Measurements from ENCODE around the gene RBPJL.

GRCh38 chr20:45340236-45340847 lies 33.7 kb downstream of the RBPJL start:
- TF ChIP-seq, protein P1, sequence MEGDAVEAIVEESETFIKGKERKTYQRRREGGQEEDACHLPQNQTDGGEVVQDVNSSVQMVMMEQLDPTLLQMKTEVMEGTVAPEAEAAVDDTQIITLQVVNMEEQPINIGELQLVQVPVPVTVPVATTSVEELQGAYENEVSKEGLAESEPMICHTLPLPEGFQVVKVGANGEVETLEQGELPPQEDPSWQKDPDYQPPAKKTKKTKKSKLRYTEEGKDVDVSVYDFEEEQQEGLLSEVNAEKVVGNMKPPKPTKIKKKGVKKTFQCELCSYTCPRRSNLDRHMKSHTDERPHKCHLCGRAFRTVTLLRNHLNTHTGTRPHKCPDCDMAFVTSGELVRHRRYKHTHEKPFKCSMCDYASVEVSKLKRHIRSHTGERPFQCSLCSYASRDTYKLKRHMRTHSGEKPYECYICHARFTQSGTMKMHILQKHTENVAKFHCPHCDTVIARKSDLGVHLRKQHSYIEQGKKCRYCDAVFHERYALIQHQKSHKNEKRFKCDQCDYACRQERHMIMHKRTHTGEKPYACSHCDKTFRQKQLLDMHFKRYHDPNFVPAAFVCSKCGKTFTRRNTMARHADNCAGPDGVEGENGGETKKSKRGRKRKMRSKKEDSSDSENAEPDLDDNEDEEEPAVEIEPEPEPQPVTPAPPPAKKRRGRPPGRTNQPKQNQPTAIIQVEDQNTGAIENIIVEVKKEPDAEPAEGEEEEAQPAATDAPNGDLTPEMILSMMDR (CRISPR knock-in tag; IDR thresholded peaks at IDR 0.05): no peak
- TF ChIP-seq ADNP (CRISPR knock-in tag; IDR thresholded peaks at IDR 0.05) (peak; percentile 99), ZNF282 (IDR thresholded peaks at IDR 0.05; ENCODE audit: partially characterized antibody) (no peak), MTA3 (CRISPR knock-in tag; IDR thresholded peaks at IDR 0.05) (no peak), EP300 (IDR thresholded peaks at IDR 0.05; ENCODE audit: low read depth in 2 of 2, low read length in 2 of 2) (peak; percentile 75 to 79; a peak in 3 of 4 replicates), EP300 (CRISPR knock-in tag; IDR thresholded peaks at IDR 0.05; ENCODE audit: borderline replicate concordance) (peak; percentile 66), ZZZ3 (CRISPR knock-in tag; IDR thresholded peaks at IDR 0.05; ENCODE audit: borderline replicate concordance) (no peak), ZNF484 (CRISPR knock-in tag; IDR thresholded peaks at IDR 0.05; ENCODE audit: borderline replicate concordance, low read depth) (no peak), NR2C2 (CRISPR knock-in tag; IDR thresholded peaks at IDR 0.05; ENCODE audit: borderline replicate concordance) (peak; percentile 46; the same call in 1 of the 2 replicates), KLF16 (CRISPR knock-in tag; IDR thresholded peaks at IDR 0.05) (no peak; a peak in 1 of 4 replicates), FOXJ3 (CRISPR knock-in tag; IDR thresholded peaks at IDR 0.05; ENCODE audit: borderline replicate concordance) (peak; percentile 87), ZBTB3 (CRISPR knock-in tag; IDR thresholded peaks at IDR 0.05; ENCODE audit: borderline replicate concordance, low read depth) (no peak), MAX (IDR thresholded peaks at IDR 0.05) (peak; percentile 51; the same call in 1 of the 2 replicates), ZNF382 (CRISPR knock-in tag; IDR thresholded peaks at IDR 0.05; ENCODE audit: borderline replicate concordance) (no peak)

Measured in HepG2 (cell line).